ENCODE results near the gene TBX15.
"Not testable (repeated sequence)": the region's sequence is repeated elsewhere in the genome, so short reads cannot be mapped to it uniquely, and the experiment has no call there.

TBX15 gene

DNA sequence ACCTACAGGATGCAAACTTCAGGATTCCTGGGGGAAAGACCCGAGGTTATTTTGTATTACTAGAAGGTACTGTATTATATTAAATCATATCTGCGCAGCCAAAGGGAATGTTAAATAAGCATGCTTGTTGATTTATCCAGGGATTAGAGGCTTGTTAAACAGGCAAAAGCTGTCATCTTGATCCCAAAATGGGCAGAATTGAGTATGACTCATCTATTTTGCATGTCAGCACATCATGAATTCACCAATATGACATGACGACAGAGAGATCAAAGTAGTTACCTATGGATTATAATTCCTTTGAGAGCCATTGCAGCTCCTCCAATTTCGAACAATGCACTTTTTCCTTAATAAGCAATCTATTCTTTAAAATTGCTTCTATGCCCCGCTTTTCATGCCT lies 66.1 kb downstream of the TBX15 start:
- no peak for DNase-seq

DNA sequence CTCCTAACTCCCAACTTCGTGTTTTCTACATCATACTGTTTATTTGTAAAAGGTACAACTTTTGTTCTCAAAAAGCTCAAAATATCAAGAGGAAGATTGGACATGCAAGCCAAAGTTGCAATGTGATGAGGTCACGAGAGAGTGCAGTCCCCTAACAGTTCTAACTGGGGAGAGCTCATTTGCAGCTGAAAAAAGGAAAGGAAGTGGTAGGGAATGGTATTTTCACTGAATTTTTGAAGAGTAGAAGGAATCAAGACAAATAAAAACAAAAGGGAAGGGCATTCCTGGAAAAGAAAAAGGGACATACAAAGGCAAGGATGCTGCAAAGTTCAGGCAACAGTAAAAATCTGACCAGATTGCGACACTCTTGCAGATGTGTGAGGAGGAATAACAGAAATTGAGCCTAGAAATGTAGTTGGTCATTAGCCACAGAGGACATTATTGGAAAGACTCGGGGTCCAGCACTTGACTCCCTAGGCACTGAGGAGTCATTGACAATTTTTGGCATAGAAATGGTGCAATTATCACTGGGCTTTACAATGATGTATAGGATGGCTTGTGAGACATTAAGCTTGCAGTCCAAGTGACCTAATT lies 67.9 kb downstream of the TBX15 start:
- DNase-seq: no peak

DNA sequence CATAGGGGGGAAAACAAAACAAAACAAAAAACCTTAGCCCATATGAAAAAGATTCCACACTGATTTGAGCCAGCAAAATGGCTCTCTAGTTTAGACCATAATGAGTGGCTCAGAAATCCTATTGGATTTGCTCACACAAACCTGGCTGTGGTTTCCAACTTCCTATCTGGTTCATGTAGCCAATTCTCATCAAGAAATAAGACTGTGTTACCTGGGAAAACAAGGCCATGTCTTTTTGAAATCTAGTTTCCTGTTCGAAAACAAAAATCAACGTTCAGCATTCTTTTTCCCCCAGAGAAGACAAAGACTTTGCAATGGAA lies 69.2 kb downstream of the TBX15 start:
- DNase-seq: no peak

DNA sequence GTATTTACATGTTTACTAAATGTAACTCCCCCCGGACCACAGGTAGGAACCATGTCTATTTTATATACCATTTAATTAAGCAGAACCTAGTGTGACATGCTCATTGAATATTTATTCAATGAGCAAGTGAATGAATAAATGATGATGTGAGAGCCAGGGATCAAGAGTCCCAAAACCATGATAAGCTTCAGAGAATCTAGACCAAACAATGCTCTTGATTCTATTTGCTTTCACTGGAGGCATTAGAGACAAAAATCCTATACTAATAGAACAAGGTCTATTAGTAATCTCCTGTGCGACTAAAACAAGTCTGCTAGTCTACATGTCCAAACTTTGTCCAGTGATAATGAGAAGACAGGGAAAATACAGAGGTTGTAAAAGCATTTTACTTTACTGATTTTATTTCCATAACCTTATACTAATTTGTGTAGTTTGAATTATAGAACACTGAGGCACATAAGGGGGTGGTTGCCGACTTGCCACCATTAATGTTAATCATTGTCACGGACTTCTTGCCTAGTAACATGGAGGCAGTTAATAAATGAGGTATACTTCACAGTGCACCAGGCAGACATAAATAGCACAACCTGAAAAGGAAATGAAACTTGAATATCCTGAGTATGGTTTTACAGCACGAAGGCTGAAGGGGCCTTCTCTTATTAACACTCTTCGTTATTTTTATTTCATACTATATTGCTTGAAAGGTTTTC lies 69.8 kb downstream of the TBX15 start:
- no peak for DNase-seq

DNA sequence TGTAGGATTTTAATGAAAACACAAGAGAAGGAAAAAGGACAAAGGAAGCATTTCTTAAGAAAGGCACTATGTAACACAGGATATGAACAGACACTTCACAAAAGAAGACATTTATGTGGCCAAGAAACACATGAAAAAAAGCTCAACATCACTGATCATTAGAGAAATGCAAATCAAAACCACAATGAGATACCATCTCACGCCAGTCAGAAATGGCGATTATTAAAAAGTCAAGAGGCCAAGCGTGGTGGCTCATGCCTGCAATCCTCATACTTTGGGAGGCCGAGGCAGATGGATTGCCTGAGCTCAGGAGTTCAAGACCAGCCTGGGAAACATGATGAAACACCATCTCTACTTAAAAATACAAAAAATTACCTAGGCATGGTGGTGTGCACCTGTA lies 71.8 kb downstream of the TBX15 start:
- not testable (repeated sequence) for DNase-seq

DNA sequence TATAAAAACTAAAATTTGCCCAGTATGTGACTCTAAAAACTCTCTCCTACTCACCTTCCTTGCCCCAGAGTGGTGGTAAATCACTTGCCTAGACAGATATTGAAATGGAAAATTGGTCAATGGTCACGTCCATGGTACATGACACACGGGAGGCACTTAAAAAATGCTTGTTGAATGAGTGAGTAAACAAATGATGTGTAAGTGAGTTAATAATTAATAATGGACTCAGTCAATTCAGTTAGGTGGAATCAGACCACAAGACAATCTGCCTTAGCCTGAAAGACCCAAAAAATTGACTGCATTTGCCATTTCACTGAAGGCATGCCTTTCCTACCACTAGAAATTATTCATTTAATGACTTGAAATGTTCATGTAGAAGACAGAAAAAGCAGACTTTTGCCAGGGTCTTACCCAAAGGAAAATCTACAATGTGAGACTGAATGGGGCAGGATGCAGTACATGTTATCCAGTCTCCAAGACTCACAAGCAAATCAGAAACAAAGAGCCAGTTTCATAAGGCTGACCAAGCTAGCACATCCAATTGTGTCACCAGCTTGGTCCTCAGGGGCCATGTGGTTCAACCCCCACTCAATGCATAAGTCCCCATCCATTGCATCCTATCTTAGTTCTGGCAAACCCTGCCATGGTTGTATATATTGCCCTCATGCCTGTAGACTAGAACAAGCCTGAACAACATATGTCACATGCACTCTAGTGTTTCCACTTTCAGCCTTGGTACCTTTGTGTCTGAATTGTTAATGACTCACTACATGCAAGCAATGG lies 73.6 kb downstream of the TBX15 start:
- no peak for DNase-seq

DNA sequence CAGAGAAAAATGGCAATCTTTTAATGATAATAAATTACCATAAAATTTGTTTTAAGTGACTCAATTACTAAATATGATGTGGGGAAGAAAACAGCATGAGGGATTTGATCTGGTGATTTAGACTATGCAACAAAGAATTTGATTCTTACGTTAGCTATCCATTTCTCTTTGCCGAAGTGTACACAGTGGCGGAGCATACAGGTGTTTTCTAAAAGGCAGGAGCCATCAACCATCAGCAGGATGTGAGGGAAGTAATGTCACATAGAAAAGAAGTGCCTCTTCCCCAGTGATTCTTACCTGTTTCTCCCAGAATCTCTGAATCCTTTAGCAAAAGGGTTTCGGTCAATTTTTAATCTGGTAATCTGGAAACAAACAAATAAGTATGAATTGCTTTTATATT lies 74.3 kb downstream of the TBX15 start:
- no peak for DNase-seq

DNA sequence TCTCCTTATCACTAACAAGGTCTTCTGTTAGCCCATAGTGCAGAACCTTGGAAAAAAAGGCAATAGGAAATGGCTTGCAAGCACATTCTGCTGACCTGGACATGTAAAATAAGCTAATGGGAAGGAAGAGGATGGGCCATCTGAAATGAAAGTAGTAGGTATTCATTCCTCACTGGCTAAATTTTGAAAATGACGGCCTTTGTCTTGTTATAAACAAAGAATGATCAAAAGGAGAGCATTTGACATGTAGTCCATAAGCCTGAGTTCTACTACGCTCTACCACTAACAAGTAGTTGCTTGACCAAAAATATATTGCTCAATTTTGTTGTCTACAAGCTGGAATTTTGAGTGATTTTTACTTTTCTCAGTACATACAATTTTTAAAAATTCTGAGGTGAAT lies 75.6 kb downstream of the TBX15 start:
- no peak for DNase-seq

DNA sequence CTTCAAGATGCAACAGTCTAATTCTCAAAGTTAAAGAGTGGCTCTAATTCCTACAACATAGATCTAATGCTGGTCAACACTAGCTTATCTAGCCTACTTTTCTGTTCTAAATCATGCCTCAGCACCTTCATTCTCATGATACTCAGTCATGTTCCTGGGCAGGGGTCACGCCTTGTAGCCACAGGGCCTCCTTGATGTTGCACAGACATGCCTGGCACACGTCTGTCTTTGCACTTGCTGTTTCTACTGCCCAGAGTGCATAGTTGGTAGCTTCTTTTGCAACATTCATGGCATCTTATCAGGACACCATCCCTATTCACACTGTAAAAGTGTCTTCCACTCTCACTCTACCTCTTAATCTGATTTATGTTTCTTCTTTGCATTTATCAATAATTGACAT lies 76.6 kb downstream of the TBX15 start:
- no peak for DNase-seq

DNA sequence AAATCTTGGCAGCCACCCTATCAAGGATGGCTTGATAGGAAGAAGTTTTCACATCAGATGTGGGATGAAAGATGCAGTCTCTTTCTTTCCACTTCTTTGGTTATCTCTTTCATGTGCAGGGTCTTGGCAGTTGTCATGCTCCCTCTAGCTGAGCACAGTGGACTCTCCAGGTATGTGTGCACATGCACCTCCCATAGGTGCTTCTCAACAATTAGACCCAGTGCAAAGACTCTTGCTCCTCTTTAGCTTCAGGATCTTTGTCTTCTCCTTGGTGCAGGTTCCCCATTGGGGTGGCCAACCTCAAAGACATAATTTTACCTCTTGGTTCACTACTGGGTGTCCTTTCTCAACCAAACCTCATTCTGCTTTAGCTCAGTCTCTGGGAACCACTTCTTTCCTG lies 80.7 kb downstream of the TBX15 start:
- no peak for DNase-seq

DNA sequence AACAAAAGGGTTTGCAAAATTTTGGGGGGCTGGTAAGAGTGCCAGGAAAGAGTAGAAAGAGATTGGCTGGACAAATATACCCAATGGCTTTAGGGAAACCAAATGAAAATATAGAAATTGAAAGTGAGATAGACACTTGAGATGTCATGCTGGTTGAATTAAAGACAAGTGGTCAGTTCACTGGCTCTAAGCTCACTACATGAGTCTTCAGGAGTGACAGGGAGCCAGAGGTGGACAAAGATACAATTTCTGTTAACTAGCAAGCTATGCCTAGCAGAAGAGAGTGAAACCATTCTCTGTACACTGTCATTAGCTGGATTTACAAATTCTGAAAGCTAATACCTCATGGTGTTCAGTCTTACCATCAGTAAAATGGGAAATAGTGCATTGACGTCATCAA lies 82.5 kb downstream of the TBX15 start:
- no peak for DNase-seq

DNA sequence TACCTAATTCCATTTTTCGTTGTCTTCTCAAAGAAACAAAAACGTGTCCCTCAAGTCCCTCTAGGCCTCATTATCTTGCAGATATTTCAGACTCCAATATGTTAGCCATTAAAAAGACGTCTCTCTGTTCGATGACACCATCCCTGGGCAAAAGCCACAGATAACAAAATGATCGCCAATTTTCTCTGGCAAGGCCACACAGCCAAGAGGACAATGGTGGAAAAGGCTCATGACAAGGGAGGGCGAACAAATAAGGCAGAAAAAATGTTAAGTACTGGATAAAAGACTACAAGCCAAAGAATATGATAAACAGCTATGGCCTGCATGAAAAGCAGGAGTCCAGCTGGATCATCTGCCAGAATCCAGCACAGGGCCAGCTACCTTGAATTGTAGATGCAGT lies 82.9 kb downstream of the TBX15 start:
- DNase-seq: no peak

DNA sequence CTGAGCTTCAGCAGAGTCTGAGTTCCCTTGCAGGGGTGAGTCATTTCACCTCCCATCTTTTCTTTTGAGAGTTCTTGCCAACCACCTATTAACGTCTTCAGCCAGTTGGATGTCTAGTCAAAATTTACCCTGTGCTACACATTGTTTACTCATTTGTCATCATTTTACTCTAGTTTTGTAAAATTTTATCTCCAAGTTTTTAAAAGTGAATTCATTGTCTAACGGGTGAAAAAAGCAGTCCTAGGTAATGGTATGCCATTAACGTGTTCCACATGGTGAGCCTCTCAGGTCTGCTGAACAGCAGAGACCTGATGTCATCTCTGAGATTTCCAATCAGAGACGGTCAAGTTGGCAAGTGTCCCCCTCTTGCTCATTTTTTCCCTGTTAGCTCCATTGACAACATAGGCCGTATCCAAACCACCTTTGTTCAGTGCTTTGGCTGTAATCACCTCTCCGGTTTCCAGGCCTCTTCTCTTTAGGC lies 85.4 kb downstream of the TBX15 start:
- no peak for DNase-seq

DNA sequence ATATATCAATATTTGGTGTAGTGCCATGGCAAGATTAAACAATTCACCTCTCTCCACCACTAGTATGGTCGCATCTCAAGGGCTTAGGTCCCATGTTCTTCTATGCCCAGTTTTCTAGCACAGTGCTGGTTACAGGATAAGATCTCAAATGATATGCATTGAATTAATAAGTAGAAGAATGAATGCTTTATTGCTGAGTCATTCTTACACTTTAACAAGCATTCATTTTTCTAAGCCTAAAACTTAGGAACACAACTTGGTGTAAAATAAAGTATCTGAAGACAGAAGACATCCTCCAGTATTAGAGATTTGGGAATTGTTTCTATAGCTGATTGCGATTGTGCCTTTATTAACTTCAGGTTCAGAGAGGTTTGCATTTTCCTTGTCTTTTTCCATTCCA lies 85.8 kb downstream of the TBX15 start:
- no peak for DNase-seq

DNA sequence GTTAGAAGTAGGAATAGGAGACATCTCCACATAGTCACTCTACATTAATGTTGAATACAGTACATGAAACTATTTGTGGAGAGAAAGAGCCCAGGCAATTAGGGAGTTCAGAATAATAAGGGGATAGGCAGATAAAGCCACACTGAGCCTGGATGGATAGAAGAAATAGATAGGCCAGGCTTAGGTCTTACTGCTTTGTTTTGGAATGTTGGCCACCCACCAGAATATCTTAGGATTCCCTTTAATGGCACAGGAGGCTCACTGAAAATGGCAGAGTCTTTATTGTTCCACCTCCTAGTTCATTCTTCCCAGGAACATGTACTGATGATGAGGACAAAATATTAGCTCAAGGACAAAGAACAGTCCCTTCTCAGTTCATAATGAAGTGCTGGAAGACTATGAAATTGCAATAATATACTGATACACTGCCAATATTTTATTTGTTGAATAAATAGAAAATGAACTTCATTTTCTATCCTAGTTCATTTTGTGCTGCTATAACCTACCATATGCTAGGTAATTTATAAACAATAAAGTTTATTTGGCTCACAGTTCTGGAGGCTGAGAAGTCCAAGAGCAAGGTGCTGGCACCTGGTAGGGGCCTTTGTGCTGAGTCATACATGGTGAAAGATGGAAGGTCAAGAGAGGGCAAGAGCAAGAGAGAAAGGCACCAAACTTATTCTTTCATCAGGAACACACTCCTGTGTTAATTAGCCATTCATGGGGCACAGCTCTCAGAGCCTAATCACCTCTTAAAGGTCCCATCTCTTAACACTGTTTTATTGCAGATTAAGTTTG lies 87.3 kb downstream of the TBX15 start:
- DNase-seq: no peak

DNA sequence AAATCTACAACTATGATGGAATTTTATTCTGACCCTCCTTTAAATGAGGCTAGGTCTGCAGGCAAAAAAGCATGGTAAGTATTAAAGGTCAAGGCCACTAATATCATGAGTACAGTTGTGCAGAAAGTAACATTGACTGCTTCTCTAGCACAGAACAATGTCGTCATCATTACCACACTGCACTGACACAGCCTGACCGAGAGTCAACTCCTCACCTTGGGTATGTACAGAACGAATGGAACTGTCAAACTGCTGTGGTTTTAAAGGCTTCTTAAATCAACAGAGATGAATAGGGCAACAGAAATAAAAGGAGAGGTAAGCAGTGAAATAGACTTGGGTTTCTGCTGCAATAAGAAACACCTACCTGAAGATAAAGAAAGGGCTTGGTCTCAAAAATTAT lies 88.8 kb downstream of the TBX15 start:
- DNase-seq: no peak

DNA sequence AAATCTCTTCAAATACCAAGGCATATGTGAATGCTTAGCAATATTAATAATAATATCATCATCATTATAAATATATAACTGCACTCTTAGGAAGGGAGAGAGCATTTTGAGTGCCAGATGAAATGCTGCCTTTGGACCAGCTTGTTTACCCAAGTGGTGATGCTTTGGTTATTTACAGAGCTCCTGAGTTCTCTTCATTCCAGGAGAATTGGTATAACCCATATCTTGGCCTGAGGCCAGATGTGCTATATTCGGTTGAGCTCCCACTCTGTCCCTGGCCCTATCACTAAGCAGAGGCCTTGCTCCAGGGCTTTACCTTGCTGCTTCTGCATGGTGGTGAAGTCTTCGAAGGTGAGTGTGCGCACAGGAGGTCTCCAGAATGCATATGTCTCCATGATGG lies 89.4 kb downstream of the TBX15 start:
- DNase-seq: no peak

DNA sequence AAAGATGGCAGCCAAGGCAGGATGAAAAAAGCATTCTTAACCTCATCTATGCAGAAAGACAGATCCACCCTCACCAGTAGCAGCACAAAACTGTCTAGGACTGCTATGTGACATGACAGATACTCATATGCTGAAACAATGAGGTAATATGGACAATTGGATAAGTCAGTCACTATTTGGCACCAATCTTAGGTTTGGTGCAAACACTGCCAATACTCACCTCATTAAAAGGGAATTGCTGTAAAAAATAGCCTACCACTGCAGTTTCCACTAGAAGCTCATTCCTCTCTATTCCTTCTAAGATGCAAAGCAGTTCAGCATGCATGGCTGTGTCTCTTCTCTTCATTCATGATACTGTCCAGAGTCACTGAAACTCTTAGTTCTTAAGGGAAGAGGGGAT lies 91.7 kb downstream of the TBX15 start:
- DNase-seq: no peak

DNA sequence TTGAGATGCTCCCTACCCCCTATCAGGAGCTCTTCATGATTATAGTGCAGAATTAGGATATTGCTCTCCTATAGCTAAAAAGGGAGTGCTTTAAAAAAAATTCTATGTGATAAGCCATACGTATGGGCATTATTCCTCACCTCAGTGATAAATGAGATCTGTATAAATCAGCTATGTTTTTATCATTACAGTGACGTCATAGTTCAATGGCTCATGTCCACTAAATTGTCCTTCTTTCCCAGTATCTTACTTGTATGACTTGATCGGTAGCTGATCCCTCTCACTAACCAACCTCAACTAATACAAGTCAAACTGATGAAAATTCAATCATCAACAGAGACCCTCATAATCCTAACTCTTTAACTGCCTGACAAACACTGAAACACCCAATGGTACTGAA lies 93.3 kb downstream of the TBX15 start:
- no peak for DNase-seq

DNA sequence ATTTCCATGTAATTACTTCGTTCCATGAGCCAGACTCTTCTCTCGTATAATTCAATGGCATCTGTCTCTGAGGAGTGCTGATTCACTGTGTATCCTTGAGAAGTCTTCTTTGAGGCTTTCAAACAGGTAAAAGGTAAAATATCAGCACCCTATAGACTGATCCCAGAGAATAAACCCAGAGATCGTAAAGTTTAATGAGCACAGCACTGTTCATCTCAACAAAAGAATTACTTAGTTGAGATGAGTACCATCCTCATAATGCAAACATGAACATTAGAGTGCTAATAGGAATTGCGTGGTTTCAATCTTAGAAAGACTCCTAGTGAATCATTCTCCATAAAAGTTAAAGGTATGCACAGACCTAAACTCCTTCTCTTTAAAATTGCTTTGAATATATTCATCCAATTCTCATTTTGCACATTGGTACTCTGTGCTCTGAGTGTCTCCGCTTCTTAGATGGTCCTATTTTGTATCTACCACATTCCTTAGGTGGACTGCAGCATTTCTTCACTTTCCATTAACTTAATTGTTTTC lies 97.2 kb downstream of the TBX15 start:
- DNase-seq: no peak

DNA sequence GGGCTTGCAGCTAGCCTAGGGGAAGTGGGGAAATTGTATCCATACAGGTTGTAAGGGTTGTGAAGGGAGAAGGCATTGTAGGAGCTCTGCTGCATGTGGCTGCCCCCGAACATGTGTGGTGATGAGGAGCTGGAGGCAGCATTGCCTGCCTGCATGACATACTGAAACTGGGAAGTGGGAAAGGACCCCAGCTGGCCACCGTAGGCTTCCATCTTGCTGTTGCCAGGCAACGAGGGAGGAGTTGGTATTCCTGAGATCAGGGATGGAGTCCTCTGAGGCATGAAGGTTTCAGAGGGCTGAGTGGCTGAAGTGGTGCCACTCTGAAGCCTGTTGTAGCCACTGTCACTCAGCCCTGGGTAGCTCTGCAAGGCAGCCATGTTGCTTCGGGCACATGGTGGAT lies 103.2 kb downstream of the TBX15 start:
- no peak for DNase-seq

DNA sequence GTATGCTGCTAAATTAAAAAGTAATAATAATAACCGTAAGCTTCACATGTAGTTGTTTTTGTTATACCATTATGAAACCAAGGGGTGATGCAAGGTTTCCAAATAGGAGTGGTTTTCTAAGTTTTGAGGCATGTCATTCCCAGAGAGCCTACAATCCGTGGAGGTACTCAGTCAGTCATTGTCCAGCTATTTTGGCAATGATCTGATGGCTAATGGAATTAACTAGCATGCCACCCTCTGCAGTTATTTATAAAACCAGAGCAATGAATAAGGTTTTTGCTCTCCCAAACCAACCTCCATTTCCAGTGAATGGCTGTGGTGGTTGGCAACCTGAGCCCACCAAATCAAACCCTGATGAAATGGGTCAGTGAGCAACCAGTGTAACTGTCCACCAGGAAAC lies 106.4 kb downstream of the TBX15 start:
- no peak for DNase-seq

DNA sequence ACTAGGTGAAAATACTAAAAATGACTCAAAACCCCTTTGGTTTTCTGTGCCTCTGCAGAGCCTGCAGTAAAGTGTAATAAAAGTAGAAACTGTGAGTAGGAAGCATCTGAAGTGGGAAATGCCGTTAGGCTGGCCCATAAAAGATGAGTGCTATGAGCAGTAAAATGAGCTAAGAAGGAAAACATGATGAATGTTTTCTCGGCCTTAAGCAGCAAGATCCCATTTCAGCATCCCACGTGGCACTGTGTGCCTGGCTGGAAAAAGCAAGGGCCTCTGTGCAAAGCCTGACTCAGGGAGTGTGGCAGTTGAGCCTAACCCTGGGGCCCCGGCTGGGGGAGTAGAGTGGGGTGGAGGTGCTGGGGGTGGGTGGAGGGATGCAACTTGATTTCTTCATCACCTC lies 109.5 kb downstream of the TBX15 start:
- no peak for DNase-seq

All from suppressor macrophage treated with lipopolysaccharide for 4 hours (primary cell).